ENCODE measurements around the gene ZBTB46. TPM values are rescaled to one million over a fixed set of nuclear protein-coding genes. Genes with fewer than 3 reads are reported as not detected.

Gene ZBTB46
- total and polyA plus RNA-seq, 7 donors = 0.23 to 5.3 (median 3.6) TPM

- TF ChIP-seq POLR2AphosphoS5 (IDR thresholded peaks at IDR 0.05) = peak in 1 of 4 donors; percentile 25
- no peak for TF ChIP-seq EP300 (IDR thresholded peaks at IDR 0.05)
- peak; percentile 64 for DNase-seq
- no peaks in the 10 kb centered on the region for H3K27me3 ChIP-seq
- peaks cover 0 to 43% (median 37%) of the 10 kb centered on the region in 4 donors for H3K4me1 ChIP-seq
- H3K36me3 ChIP-seq = peaks cover 0 to 35% (median 8%) of the 10 kb centered on the region in 4 donors
- H3K27ac ChIP-seq = peak overlapping the region in 3 of 4 donors; percentile 56 to 69 (median 57)
- WGBS, 2 donors = 84% methylated on average over 24 of the region's 24 CpGs
- H3K9me3 ChIP-seq = no peaks in the 10 kb centered on the region
- intact Hi-C loops (cut with DNase I) = no loop called here
- H3K4me3 ChIP-seq = no peak overlapping the region
Observed at GRCh38 chr20:63699466-63700198, 131.4 kb downstream of the ZBTB46 start.

- peaks cover 2 to 35% (median 9%) of the 10 kb centered on the region in 4 donors for H3K36me3 ChIP-seq
- peaks cover 0 to 43% (median 37%) of the 10 kb centered on the region in 4 donors for H3K4me1 ChIP-seq
- peak; percentile 83 for DNase-seq
Observed at GRCh38 chr20:63698739-63699465, 132.2 kb downstream of the ZBTB46 start.

GRCh38 chr20:63697868-63698545 lies 133.1 kb downstream of the ZBTB46 start:
- H3K36me3 ChIP-seq = peaks cover 6 to 26% (median 11%) of the 10 kb centered on the region in 4 donors
- H3K4me1 ChIP-seq = peaks cover 0 to 43% (median 37%) of the 10 kb centered on the region in 4 donors
- peak; percentile 66 for DNase-seq
- no peak overlapping the region for H3K4me3 ChIP-seq
- intact Hi-C loops (cut with DNase I) = no loop called here
- H3K9me3 ChIP-seq = no peaks in the 10 kb centered on the region
- TF ChIP-seq CTCF (IDR thresholded peaks at IDR 0.05) (no peak), POLR2AphosphoS5 (IDR thresholded peaks at IDR 0.05) (no peak), POLR2A (IDR thresholded peaks at IDR 0.05) (no peak), EP300 (IDR thresholded peaks at IDR 0.05) (no peak)
- 87 to 90% methylated on average over 40 of the region's 40 CpGs for WGBS, 2 donors
- H3K27ac ChIP-seq = peak overlapping the region in 1 of 4 donors; percentile 69
- H3K27me3 ChIP-seq = no peaks in the 10 kb centered on the region

More at GRCh38 chr20:63698739-63699465, 132.2 kb downstream of the ZBTB46 start:
- Histone ChIP-seq H3K27ac (peak overlapping the region in 3 of 4 donors; percentile 56 to 69 (median 57)), H3K27me3 (no peaks in the 10 kb centered on the region), H3K4me3 (no peak overlapping the region), H3K9me3 (no peaks in the 10 kb centered on the region)
- 62 to 67% methylated on average over 19 of the region's 19 CpGs for WGBS, 2 donors
- TF ChIP-seq EP300 (IDR thresholded peaks at IDR 0.05) (peak in 1 of 4 donors; percentile 61), POLR2AphosphoS5 (IDR thresholded peaks at IDR 0.05) (peak in 3 of 4 donors; percentile 26 to 74 (median 28)), POLR2A (IDR thresholded peaks at IDR 0.05) (no peak)
- intact Hi-C loops (cut with DNase I) = no loop called here

GRCh38 chr20:63697357-63697867 lies 133.7 kb downstream of the ZBTB46 start:
- peak; percentile 64 for DNase-seq
- no peak overlapping the region for H3K27ac ChIP-seq
- H3K27me3 ChIP-seq = no peaks in the 10 kb centered on the region
- H3K4me3 ChIP-seq = peak overlapping the region in 1 of 4 donors; percentile 29
- intact Hi-C loops (cut with DNase I) = no loop called here
- 43 to 62% methylated on average over 7 of the region's 7 CpGs for WGBS, 2 donors
- TF ChIP-seq POLR2AphosphoS5 (IDR thresholded peaks at IDR 0.05) (peak in 1 of 4 donors; percentile 8), CTCF (IDR thresholded peaks at IDR 0.05) (no peak)
- H3K4me1 ChIP-seq = peaks cover 0 to 43% (median 37%) of the 10 kb centered on the region in 4 donors
- peaks cover 6 to 25% (median 11%) of the 10 kb centered on the region in 4 donors for H3K36me3 ChIP-seq
- no peaks in the 10 kb centered on the region for H3K9me3 ChIP-seq

- intact Hi-C loops (cut with DNase I) = no loop called here
- H3K4me3 ChIP-seq = peak within 1 kb of the TSS in 3 of 4 donors; percentile 19 to 29 (median 28)
- whole genome bisulfite sequencing, 2 donors = 5 to 15% methylated on average over 52 of the region's 52 CpGs
- peaks cover 6 to 29% (median 11%) of the 10 kb centered on the region in 4 donors for H3K36me3 ChIP-seq
- H3K4me1 ChIP-seq = peaks cover 0 to 43% (median 37%) of the 10 kb centered on the region in 4 donors
- DNase-seq = peak; percentile 62
- no peak within 1 kb of the TSS for H3K27ac ChIP-seq
- no peaks in the 10 kb centered on the region for H3K27me3 ChIP-seq
- TF ChIP-seq POLR2A (IDR thresholded peaks at IDR 0.05) (no peak), POLR2AphosphoS5 (IDR thresholded peaks at IDR 0.05) (peak in 2 of 4 donors; percentile 35 to 41), CTCF (IDR thresholded peaks at IDR 0.05) (no peak), EP300 (IDR thresholded peaks at IDR 0.05) (no peak)
- H3K9me3 ChIP-seq = no peaks in the 10 kb centered on the region
Observed at GRCh38 chr20:63696628-63697356, 134.3 kb downstream of the ZBTB46 start, which contains the start of gene TNFRSF6B. TNFRSF6B (plus strand) TSS chr20:63696652; CDS start chr20:63696768, 116 bp downstream.

Data from sigmoid colon (tissue), 7 donors.